ENCODE data around the gene CTXND2. TPM values are rescaled to one million over a fixed set of nuclear protein-coding genes. Genes with fewer than 3 reads are reported as not detected.
"Not testable (repeated sequence)": the region's sequence is repeated elsewhere in the genome, so short reads cannot be mapped to it uniquely, and the experiment has no call there.

The CTXND2 gene
- total and polyA plus RNA-seq, 2 of the 8 experiments (the other 6 are each of a cell fraction or from before 2014, with no cell fraction given) = not detected

DNA sequence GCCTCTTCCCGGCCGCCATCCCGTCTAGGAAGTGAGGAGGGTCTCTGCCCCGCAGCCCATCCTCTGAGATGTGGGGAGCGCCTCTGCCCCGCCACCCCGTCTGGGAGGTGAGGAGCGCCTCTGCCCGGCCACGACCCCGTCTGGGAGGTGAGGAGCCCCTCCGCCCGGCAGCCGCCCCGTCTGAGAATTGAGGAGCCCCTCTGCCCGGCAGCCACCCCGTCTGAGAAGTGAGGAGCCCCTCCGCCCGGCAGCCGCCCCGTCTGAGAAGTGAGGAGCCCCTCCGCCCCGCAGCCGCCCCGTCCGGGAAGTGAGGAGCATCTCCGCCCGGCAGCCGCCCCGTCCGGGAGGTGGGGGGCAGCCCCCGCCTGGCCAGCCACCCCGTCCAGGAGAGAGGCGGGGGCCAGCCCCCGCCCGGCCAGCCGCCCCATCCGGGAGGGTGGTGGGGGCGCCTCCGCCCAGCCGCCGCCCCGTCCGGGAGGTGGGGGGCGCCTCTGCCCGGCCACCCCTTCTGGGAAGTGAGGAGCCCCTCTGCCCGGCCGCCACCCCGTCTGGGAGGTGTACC, 36.1 kb upstream of the CTXND2 start:
- POLR2A ChIA-PET (ENCODE audit: partially characterized antibody); H3K4me3 ChIP-seq (ENCODE audit: extremely low read depth in 1 of 4, insufficient read depth in 2 of 4, low read depth in 3 of 4, low read length in 4 of 4); H4K5ac ChIP-seq (ENCODE audit: insufficient read length, low read depth, low read length): not testable (repeated sequence)

DNA sequence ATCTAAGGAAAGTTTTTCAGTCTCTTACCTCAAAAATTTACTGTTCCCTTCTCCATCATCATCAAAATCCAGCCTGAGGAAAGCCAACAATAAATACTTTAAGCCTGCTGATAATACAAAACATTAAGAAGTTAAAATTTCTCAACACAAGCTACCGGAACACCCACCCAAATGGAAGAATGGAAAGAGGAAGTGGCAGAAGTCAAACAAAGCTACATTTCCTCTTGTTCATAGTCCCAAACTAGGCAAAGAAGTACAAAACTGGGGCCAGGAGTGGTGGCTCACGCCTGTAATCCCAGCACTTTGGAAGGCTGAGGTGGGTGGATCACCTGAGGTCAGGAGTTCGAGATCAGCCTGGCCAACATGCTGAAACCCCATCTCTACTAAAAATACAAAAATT, 34.2 kb upstream of the CTXND2 start:
- H2BK20ac ChIP-seq (ENCODE audit: low read length); H3K56ac ChIP-seq (replicated peaks; ENCODE audit: insufficient read length, low read depth, low read length); H2BK5ac ChIP-seq (ENCODE audit: low read depth, low read length); H3K79me2 ChIP-seq (ENCODE audit: control insufficient read depth in 1 of 2, insufficient read depth in 2 of 2, low read length in 2 of 2); H2AK5ac ChIP-seq (ENCODE audit: low read depth, low read length); H3K14ac ChIP-seq (ENCODE audit: insufficient read length); H3K4me1 ChIP-seq (replicated peaks in 1 of 4; ENCODE audit: control insufficient read depth in 3 of 4, insufficient read depth in 4 of 4, low read length in 3 of 4); H3K23ac ChIP-seq (ENCODE audit: insufficient read length); CTCF ChIA-PET (ENCODE audit: partially characterized antibody); H3K4me2 ChIP-seq (ENCODE audit: insufficient read depth in 1 of 2, low read depth in 2 of 2, low read length in 2 of 2); H2AFZ ChIP-seq (ENCODE audit: low read length); H3K4ac ChIP-seq (replicated peaks; ENCODE audit: insufficient read length, low read depth, low read length); POLR2A ChIA-PET (ENCODE audit: partially characterized antibody); H3K23me2 ChIP-seq (ENCODE audit: low read depth, low read length); H2BK120ac ChIP-seq (replicated peaks; ENCODE audit: low read depth, low read length); H3K9ac ChIP-seq (replicated peaks in 1 of 4; ENCODE audit: extremely low read depth in 1 of 4, low read depth in 3 of 4, low read length in 3 of 4); H2BK12ac ChIP-seq (ENCODE audit: low read depth, low read length); H2BK15ac ChIP-seq (ENCODE audit: low read length); H4K8ac ChIP-seq (ENCODE audit: extremely low read depth, insufficient read depth, low read length); H3K4me3 ChIP-seq (ENCODE audit: extremely low read depth in 1 of 4, insufficient read depth in 2 of 4, low read depth in 3 of 4, low read length in 4 of 4); H4K20me1 ChIP-seq (replicated peaks in 1 of 2; ENCODE audit: control insufficient read depth in 1 of 2, insufficient read depth in 2 of 2, low read length in 2 of 2); H3K27ac ChIP-seq (ENCODE audit: low read depth, low read length); H3K79me1 ChIP-seq (ENCODE audit: low read depth, low read length); H3K18ac ChIP-seq (ENCODE audit: extremely low read depth, low read length); FAIRE-seq; H4K91ac ChIP-seq (replicated peaks; ENCODE audit: insufficient read length, low read length); DNase-seq (ENCODE audit: low read depth in 1 of 2, low spot score in 2 of 2); H3K27me3 ChIP-seq (replicated peaks in 1 of 4; ENCODE audit: control insufficient read depth in 3 of 4, extremely low read depth in 1 of 4, insufficient read depth in 3 of 4, low read length in 3 of 4); H4K5ac ChIP-seq (ENCODE audit: insufficient read length, low read depth, low read length): not testable (repeated sequence)
- 94% methylated on average over 3 of the region's 3 CpGs; no CpG with 5 or more reads in 1 of the 2 experiments for WGBS, 2 experiments (ENCODE audit: extremely low coverage in 1 of 2, insufficient coverage in 1 of 2, insufficient read length in 1 of 2, insufficient replicate concordance in 2 of 2, low coverage in 1 of 2, low lambda C conversion rate in 2 of 2, missing lambda C conversion rate in 1 of 2)
- peaks cover 0 to 35% (median 18%) of the 10 kb centered on the region in 4 experiments; a peak in 5 of 8 replicates for H3K36me3 ChIP-seq (ENCODE audit: control insufficient read depth in 2 of 4, insufficient read depth in 4 of 4, low read length in 3 of 4)
- H3K9me3 ChIP-seq (ENCODE audit: insufficient read depth in 2 of 2, low read depth in 1 of 2, low read length in 1 of 2) = peaks cover 6 to 24% of the 10 kb centered on the region in 2 experiments; a peak in 3 of 4 replicates

More for the DNA sequence above, 36.1 kb upstream of the CTXND2 start:
- peaks cover 6 to 24% of the 10 kb centered on the region in 2 experiments; a peak in 3 of 4 replicates for H3K9me3 ChIP-seq (ENCODE audit: insufficient read depth in 2 of 2, low read depth in 1 of 2, low read length in 1 of 2)
- H3K27ac ChIP-seq (ENCODE audit: low read depth, low read length); DNase-seq (ENCODE audit: low read depth in 1 of 2, low spot score in 2 of 2); H3K18ac ChIP-seq (ENCODE audit: extremely low read depth, low read length); H3K4me1 ChIP-seq (replicated peaks in 1 of 4; ENCODE audit: control insufficient read depth in 3 of 4, insufficient read depth in 4 of 4, low read length in 3 of 4); H2BK120ac ChIP-seq (replicated peaks; ENCODE audit: low read depth, low read length); H3K9ac ChIP-seq (replicated peaks in 1 of 4; ENCODE audit: extremely low read depth in 1 of 4, low read depth in 3 of 4, low read length in 3 of 4); H3K23me2 ChIP-seq (ENCODE audit: low read depth, low read length); H3K27me3 ChIP-seq (replicated peaks in 1 of 4; ENCODE audit: control insufficient read depth in 3 of 4, extremely low read depth in 1 of 4, insufficient read depth in 3 of 4, low read length in 3 of 4); CTCF ChIA-PET (ENCODE audit: partially characterized antibody); H4K20me1 ChIP-seq (replicated peaks in 1 of 2; ENCODE audit: control insufficient read depth in 1 of 2, insufficient read depth in 2 of 2, low read length in 2 of 2); H2BK12ac ChIP-seq (ENCODE audit: low read depth, low read length); H3K23ac ChIP-seq (ENCODE audit: insufficient read length); FAIRE-seq; H3K79me1 ChIP-seq (ENCODE audit: low read depth, low read length); H3K4ac ChIP-seq (replicated peaks; ENCODE audit: insufficient read length, low read depth, low read length); H3K14ac ChIP-seq (ENCODE audit: insufficient read length); H4K91ac ChIP-seq (replicated peaks; ENCODE audit: insufficient read length, low read length); H3K4me2 ChIP-seq (ENCODE audit: insufficient read depth in 1 of 2, low read depth in 2 of 2, low read length in 2 of 2); H2BK15ac ChIP-seq (ENCODE audit: low read length); H3K79me2 ChIP-seq (ENCODE audit: control insufficient read depth in 1 of 2, insufficient read depth in 2 of 2, low read length in 2 of 2); H2BK20ac ChIP-seq (ENCODE audit: low read length); H2AK5ac ChIP-seq (ENCODE audit: low read depth, low read length); H2AFZ ChIP-seq (ENCODE audit: low read length); H3K56ac ChIP-seq (replicated peaks; ENCODE audit: insufficient read length, low read depth, low read length); H2BK5ac ChIP-seq (ENCODE audit: low read depth, low read length); H4K8ac ChIP-seq (ENCODE audit: extremely low read depth, insufficient read depth, low read length): not testable (repeated sequence)
- 100% methylated on average over 2 of the region's 49 CpGs; no CpG with 5 or more reads in 1 of the 2 experiments for WGBS, 2 experiments (ENCODE audit: extremely low coverage in 1 of 2, insufficient coverage in 1 of 2, insufficient read length in 1 of 2, insufficient replicate concordance in 2 of 2, low coverage in 1 of 2, low lambda C conversion rate in 2 of 2, missing lambda C conversion rate in 1 of 2)
- H3K36me3 ChIP-seq (ENCODE audit: control insufficient read depth in 2 of 4, insufficient read depth in 4 of 4, low read length in 3 of 4) = peaks cover 0 to 35% (median 15%) of the 10 kb centered on the region in 4 experiments; a peak in 5 of 8 replicates

Data from H1 (cell line).